ENCODE data around the gene RIPPLY3. TPM values are rescaled to one million over a fixed set of nuclear protein-coding genes. Genes with fewer than 3 reads are reported as not detected.

The RIPPLY3 gene
- total and polyA plus RNA-seq, 2 of the 13 experiments (the other 11 are each of a cell fraction or from before 2014, with no cell fraction given), result 0.09 to 2.9 TPM

GRCh38 chr21:36989699-36990507, 16.6 kb upstream of the RIPPLY3 start (continued):
- TF ChIP-seq STAT5B (CRISPR knock-in tag; IDR thresholded peaks at IDR 0.05) (0 out of 2 replicates have a peak, but pooled peaks have one; percentile 15), PHF8 (CRISPR knock-in tag; IDR thresholded peaks at IDR 0.05) (peak; percentile 70), ZNF512 (CRISPR knock-in tag; IDR thresholded peaks at IDR 0.05) (no peak), SP2 (CRISPR knock-in tag; IDR thresholded peaks at IDR 0.05) (peak; percentile 85), FLYWCH1 (CRISPR knock-in tag; IDR thresholded peaks at IDR 0.05) (0 out of 2 replicates have a peak, but pooled peaks have one; percentile 78), SMC3 (IDR thresholded peaks at IDR 0.05; ENCODE audit: low read length) (no peak; the same call in 1 of the 2 replicates), DBP (CRISPR knock-in tag; IDR thresholded peaks at IDR 0.05; ENCODE audit: not compliant biosample characterization) (peak; percentile 38), REPIN1 (CRISPR knock-in tag; IDR thresholded peaks at IDR 0.05; ENCODE audit: borderline replicate concordance, low read depth) (peak; percentile 84), MLXIP (CRISPR knock-in tag; IDR thresholded peaks at IDR 0.05; ENCODE audit: borderline replicate concordance) (peak; percentile 83), ZNF180 (CRISPR knock-in tag; IDR thresholded peaks at IDR 0.05; ENCODE audit: borderline replicate concordance, low read depth) (peak; percentile 68; the same call in 1 of the 2 replicates), ZNF761 (CRISPR knock-in tag; conservative IDR thresholded peaks at IDR 0.05) (peak; percentile 90; the same call in 1 of the 2 replicates)
- TF ChIP-seq, protein P1, sequence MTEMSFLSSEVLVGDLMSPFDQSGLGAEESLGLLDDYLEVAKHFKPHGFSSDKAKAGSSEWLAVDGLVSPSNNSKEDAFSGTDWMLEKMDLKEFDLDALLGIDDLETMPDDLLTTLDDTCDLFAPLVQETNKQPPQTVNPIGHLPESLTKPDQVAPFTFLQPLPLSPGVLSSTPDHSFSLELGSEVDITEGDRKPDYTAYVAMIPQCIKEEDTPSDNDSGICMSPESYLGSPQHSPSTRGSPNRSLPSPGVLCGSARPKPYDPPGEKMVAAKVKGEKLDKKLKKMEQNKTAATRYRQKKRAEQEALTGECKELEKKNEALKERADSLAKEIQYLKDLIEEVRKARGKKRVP (CRISPR knock-in tag; IDR thresholded peaks at IDR 0.05), result peak in 1 of 2 experiments; percentile 73; a peak in 1 of 4 replicates
- TF ChIP-seq, protein P2, sequence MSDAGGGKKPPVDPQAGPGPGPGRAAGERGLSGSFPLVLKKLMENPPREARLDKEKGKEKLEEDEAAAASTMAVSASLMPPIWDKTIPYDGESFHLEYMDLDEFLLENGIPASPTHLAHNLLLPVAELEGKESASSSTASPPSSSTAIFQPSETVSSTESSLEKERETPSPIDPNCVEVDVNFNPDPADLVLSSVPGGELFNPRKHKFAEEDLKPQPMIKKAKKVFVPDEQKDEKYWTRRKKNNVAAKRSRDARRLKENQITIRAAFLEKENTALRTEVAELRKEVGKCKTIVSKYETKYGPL (CRISPR knock-in tag; IDR thresholded peaks at IDR 0.05), result no peak
- TF ChIP-seq, protein P3, sequence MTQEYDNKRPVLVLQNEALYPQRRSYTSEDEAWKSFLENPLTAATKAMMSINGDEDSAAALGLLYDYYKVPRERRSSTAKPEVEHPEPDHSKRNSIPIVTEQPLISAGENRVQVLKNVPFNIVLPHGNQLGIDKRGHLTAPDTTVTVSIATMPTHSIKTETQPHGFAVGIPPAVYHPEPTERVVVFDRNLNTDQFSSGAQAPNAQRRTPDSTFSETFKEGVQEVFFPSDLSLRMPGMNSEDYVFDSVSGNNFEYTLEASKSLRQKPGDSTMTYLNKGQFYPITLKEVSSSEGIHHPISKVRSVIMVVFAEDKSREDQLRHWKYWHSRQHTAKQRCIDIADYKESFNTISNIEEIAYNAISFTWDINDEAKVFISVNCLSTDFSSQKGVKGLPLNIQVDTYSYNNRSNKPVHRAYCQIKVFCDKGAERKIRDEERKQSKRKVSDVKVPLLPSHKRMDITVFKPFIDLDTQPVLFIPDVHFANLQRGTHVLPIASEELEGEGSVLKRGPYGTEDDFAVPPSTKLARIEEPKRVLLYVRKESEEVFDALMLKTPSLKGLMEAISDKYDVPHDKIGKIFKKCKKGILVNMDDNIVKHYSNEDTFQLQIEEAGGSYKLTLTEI (CRISPR knock-in tag; conservative IDR thresholded peaks at IDR 0.05), result no peak
- TF ChIP-seq, protein P4, sequence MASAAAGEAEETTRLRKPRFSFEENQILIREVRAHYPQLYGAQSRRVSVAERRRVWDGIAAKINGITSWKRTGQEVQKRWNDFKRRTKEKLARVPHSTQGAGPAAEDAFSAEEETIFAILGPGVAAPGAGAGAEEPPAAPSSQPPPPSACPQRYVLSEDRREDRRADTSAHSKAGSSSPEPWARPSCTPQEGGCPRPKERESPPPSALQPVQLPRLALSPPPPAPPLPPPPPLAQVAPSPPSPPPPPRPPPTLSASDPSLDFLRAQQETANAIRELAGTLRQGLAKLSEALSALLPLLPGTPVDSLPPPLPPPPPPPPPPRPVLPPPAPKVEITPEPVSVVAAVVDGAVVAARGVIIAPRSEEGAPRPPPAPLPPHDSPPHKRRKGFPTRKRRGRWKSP (CRISPR knock-in tag; IDR thresholded peaks at IDR 0.05), result peak; percentile 90; the same call in 1 of the 2 replicates
- TF ChIP-seq, protein P5, sequence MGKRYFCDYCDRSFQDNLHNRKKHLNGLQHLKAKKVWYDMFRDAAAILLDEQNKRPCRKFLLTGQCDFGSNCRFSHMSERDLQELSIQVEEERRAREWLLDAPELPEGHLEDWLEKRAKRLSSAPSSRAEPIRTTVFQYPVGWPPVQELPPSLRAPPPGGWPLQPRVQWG (CRISPR knock-in tag; IDR thresholded peaks at IDR 0.05; ENCODE audit: borderline replicate concordance, low read depth), result no peak

All from HepG2 (cell line).